ENCODE results near the gene SLIT1.
A peak's percentile ranks its signal among the peaks of the same experiment; 100 is the strongest.
"Not testable (repeated sequence)": the region's sequence is repeated elsewhere in the genome, so short reads cannot be mapped to it uniquely, and the experiment has no call there.

Gene SLIT1

DNA sequence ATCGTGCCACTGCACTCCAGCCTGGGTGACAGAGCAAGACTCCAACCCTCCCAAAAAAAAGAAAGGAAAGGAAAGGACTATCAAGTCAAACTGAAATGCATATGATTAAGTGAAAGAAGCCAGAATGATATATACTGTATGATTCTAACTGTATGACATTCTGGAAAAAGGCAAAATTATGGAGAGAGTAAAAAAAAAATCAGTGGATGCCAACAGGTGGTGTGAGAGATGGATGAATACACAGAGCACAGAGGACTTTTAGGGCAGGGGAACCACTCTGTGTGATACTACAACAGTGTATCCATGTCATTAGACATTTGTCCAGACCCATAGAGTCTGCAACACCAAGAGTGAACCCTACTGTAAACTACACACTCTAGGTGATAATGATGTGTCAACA is 99.2 kb downstream of the SLIT1 start:
- TF ChIP-seq, protein P1, sequence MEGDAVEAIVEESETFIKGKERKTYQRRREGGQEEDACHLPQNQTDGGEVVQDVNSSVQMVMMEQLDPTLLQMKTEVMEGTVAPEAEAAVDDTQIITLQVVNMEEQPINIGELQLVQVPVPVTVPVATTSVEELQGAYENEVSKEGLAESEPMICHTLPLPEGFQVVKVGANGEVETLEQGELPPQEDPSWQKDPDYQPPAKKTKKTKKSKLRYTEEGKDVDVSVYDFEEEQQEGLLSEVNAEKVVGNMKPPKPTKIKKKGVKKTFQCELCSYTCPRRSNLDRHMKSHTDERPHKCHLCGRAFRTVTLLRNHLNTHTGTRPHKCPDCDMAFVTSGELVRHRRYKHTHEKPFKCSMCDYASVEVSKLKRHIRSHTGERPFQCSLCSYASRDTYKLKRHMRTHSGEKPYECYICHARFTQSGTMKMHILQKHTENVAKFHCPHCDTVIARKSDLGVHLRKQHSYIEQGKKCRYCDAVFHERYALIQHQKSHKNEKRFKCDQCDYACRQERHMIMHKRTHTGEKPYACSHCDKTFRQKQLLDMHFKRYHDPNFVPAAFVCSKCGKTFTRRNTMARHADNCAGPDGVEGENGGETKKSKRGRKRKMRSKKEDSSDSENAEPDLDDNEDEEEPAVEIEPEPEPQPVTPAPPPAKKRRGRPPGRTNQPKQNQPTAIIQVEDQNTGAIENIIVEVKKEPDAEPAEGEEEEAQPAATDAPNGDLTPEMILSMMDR (IDR thresholded peaks at IDR 0.05; ENCODE audit: insufficient read depth, low read depth, low read length, missing control alignments): no peak
- no peak overlapping the region for H3K4me3 ChIP-seq (ENCODE audit: low read depth, low read length)
- DNase-seq (ENCODE audit: low read depth): no peak

DNA sequence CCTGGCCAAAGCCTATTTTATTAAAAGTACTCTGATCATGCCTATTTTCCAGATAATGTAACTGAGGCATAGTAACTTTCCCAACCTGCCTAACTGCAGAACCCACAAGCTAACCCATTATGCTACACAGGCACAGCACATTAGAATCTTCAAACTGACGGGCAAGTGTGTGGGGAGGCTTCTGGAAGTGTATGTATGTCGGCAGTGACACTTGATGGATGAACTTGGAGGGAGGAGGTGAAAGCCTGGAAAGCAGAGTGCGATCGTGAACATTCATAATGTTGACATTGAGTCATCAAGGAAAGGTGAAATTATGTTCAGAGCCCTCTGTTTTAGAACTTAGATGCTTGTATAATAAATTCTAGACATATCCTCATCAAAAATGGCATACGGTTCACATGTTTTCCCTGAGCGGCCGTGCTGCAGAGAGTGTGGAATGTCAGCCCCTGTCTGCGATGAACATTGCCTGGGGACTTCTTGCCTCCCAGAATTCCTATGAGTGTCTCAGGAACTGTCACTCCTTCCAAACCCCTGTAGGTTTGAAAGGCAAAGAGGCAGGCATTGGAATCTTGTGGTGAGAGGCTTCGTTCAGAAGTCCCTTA is 102.4 kb downstream of the SLIT1 start:
- H3K4me3 ChIP-seq (ENCODE audit: low read depth, low read length): no peak overlapping the region
- TF ChIP-seq, protein P1 (IDR thresholded peaks at IDR 0.05; ENCODE audit: insufficient read depth, low read depth, low read length, missing control alignments): no peak
- no peak for DNase-seq (ENCODE audit: low read depth)

DNA sequence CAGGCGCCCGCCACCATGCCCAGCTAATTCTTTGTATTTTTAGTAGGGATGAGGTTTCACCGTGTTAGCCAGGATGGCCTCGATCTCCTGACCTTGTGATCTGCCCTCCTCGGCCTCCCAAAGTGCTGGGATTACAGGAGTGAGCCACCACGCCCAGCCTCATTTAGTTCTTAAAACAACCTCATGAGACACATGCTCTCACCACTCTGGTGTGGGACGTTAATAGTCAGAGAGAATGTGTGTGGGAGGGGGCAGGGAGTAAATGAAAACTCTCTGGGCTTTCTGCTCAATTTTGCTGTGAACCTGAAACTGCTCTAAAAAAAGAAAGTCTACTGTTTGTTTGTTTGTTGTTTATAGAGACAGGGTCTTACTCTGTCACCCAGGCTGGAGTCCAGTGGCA is 103.2 kb downstream of the SLIT1 start:
- not testable (repeated sequence) for DNase-seq (ENCODE audit: low read depth); H3K4me3 ChIP-seq (ENCODE audit: low read depth, low read length)

DNA sequence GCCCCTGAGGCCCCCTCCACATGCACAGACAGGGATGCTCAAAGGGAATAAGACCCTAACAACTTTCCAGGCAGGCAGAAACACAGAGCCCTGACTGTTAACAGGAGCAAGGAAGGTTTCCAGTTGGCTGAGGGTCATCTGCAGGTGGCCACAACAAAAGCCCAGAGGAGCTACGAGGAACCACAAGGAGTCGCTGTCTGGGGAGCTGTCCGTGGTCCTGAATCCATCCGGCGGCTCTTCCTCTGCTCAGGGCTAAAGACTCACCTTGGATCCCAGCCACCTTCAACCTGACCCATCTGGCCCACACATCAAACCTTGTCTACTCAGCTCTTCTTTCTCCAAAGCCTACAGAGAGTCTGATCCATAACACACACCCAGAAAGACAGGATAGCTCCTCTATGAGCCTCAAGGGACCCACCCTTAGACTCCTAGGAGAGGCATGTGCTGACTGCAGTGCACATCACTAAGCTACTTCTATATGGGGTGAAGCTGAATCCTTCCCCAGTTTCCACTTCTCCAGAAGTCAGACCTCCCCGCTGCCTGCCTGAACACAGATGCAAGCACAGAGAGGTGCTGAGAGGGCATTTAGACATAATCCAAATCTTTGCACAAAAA is 104.0 kb downstream of the SLIT1 start:
- TF ChIP-seq, protein P1 (IDR thresholded peaks at IDR 0.05; ENCODE audit: insufficient read depth, low read depth, low read length, missing control alignments): peak; percentile 95
- peak; percentile 78 for DNase-seq (ENCODE audit: low read depth)
- H3K4me3 ChIP-seq (ENCODE audit: low read depth, low read length): no peak overlapping the region

DNA sequence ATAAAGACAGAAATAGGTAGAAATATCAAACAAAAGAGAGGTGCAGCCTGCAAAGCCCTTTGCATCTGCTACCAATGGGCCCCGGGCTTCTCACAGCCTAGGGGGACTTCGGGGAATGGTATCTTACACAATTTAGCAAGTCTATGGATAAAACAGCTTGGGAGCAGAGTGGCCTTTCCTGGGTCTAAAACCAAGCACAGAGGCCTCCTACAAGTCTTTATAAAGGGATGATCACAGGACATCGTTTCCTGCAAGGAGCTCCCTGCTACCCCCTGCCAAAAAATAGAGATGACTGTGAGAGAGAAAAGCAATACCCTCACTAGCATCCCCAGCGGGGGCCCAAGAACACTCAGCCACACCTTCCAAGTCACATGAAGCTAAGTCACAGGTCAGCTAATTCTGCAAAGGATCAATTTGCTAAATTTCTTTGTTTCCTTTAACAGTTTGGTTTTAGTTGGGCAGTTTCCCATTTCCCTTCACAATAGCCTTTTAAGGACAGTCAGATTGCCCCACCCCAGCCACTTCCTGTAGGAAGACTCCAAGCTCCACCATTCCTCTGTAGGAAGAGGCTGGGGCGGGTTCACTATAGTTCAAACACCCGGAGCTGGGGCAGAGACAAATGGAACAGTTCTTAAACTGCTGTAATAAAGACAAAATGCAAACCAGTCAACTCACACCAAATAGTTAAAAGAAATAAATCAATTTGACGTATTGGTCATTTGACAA is 105.5 kb downstream of the SLIT1 start:
- TF ChIP-seq, protein P1 (IDR thresholded peaks at IDR 0.05; ENCODE audit: insufficient read depth, low read depth, low read length, missing control alignments): no peak
- no peak overlapping the region for H3K4me3 ChIP-seq (ENCODE audit: low read depth, low read length)
- no peak for DNase-seq (ENCODE audit: low read depth)

DNA sequence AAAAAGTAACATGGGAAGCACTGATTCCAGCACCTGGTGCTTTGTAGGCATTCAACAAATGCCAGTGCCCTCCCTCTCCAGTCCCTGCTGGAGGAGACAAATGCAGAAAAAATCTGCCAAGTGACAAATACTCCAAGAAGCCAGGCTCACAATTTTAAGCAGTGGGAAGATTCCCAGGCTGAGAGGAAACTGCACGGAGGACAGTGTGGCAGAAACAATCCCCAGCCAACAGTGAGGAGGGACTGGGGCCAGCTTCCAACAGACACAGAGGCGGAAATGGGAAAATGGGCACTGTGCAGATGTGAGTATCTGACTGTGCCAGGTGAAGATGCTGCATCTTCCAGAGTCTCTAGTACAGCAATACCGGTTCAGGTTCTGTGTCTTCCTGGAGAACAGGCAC is 106.3 kb downstream of the SLIT1 start:
- TF ChIP-seq, protein P1 (IDR thresholded peaks at IDR 0.05; ENCODE audit: insufficient read depth, low read depth, low read length, missing control alignments): no peak
- DNase-seq (ENCODE audit: low read depth): no peak
- no peak overlapping the region for H3K4me3 ChIP-seq (ENCODE audit: low read depth, low read length)

DNA sequence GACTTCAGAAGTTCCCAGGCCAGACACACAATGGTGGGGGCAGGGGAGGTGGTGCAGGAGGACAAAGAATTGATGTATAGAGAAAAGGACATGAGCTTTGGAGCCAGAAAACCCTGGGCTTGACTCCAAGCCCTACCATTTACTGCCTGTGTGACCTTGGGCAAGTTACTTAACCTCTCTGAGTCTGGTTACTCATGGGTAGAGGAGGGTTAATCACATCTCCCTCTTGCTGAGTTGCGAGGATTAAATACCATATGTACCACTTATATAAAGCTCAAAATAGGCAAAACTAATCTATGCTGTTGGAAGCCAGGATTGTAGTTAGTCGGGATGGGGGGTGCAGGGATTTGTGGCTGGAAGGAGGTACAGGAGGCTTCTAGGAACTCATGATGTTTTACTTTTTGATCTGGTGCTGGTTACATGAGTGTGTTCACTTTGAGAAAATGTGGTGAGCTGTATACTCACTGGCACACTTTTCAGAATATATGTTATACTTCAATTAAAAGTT is 106.8 kb downstream of the SLIT1 start:
- H3K4me3 ChIP-seq (ENCODE audit: low read depth, low read length): no peak overlapping the region
- DNase-seq (ENCODE audit: low read depth): no peak
- TF ChIP-seq, protein P1 (IDR thresholded peaks at IDR 0.05; ENCODE audit: insufficient read depth, low read depth, low read length, missing control alignments): no peak

Measured in GM12865 (cell line).